HepG2 (cell line): ENCODE measurements around the gene STX8. TPM values are rescaled to one million over a fixed set of nuclear protein-coding genes. Genes with fewer than 3 reads are reported as not detected.

Experiments used
- ATAC-seq: fragments of 200-7000 bp; cut with Tn5 transposase; 3 replicates; pipeline ENCODE4 v1.9.1; 2020; ENCODE audit warnings: mild to moderate bottlenecking, moderate library complexity
- BruUV-seq: library from RNA; stranded (reverse); fragments of 400-500 nt; replicated peaks from 2 replicates; lab custom pipeline; 2021; lab: Mats Ljungman, UMichigan
- CTCF ChIA-PET: fragments of 300-600 bp; formaldehyde crosslinking; extraction: SDS; loops from one replicate; lab custom pipeline; 2021; ENCODE audit warnings: low total read pairs, inconsistent platforms, low intra/inter-chr PET ratio; lab: Yijun Ruan, JAX
- POLR2A ChIA-PET: fragments of 350-600 bp; sonication (Branson Sonifier 250); formaldehyde crosslinking; loops from one replicate; lab custom pipeline; 2020; ENCODE audit warnings: antibody characterized with exemption, inconsistent platforms; lab: Yijun Ruan, JAX
- DNase-seq: peaks from one replicate; pipeline ENCODE4 v3.0.0-alpha.2; 2015; ENCODE audit warnings: low spot score
- FAIRE-seq: peaks from 3 replicates; lab custom pipeline; 2011; peaks lifted over from hg19 to GRCh38; lab: Jason Lieb, UNC
- H2AFZ ChIP-seq: one replicate; pipeline ENCODE4 v1.6.1; 2011; ENCODE audit warnings: low read length, inconsistent platforms
- H3K27ac ChIP-seq: fragments of 300-600 bp; 3 replicates; pipeline ENCODE4 v1.8.0; 2011; ENCODE audit warnings: mixed run types, mild to moderate bottlenecking, mixed read lengths, low read length, inconsistent platforms; ENCODE audit not compliant: insufficient read depth; ENCODE audit errors: extremely low read length
- H3K27me3 ChIP-seq, 2 experiments: fragments of 200-600 bp in 1 of 2; 2 replicates in 1 of 2; 3 replicates in 1 of 2; pipeline versions ENCODE4 v1.6.0 to v1.8.0; 2011; ENCODE audit warnings: low read length in 2 of 2, mild to moderate bottlenecking in 2 of 2, moderate library complexity in 2 of 2, inconsistent platforms in 1 of 2; ENCODE audit not compliant: insufficient read depth in 2 of 2, control insufficient read depth in 1 of 2
- H3K36me3 ChIP-seq, 2 experiments: fragments of 200-600 bp in 1 of 2; replicated peaks in 1 of 2; 2 replicates in 1 of 2; 3 replicates in 1 of 2; pipeline versions ENCODE4 v1.5.1 to v1.8.0; 2011; ENCODE audit warnings: low read length in 2 of 2, inconsistent platforms in 1 of 2; ENCODE audit not compliant: insufficient read depth in 2 of 2, control insufficient read depth in 1 of 2
- H3K4me1 ChIP-seq: 2 replicates; pipeline ENCODE4 v1.5.1; 2012; ENCODE audit warnings: low read length, inconsistent platforms; ENCODE audit not compliant: insufficient read depth
- H3K4me2 ChIP-seq: 2 replicates; pipeline ENCODE4 v1.6.0; 2011; ENCODE audit warnings: low read depth, low read length, inconsistent platforms
- H3K4me3 ChIP-seq, 3 experiments: fragments of 200-600 bp in 1 of 3; sonication (generic), shearing (Covaris generic) in 1 of 3; replicated peaks in 1 of 3; 2 replicates each; pipeline ENCODE4 v1.5.1; 2011 to 2016; ENCODE audit warnings: low read length in 3 of 3, inconsistent platforms in 2 of 3, low read depth in 2 of 3, mild to moderate bottlenecking in 2 of 3, control low read depth in 1 of 3, mixed read lengths in 1 of 3; ENCODE audit not compliant: insufficient read depth in 1 of 3
- H3K79me2 ChIP-seq: one replicate; pipeline ENCODE4 v1.6.1; 2011; ENCODE audit warnings: low read length, inconsistent platforms; ENCODE audit not compliant: insufficient read depth
- H3K9ac ChIP-seq: 2 replicates; pipeline ENCODE4 v1.6.0; 2011; ENCODE audit warnings: mild to moderate bottlenecking, low read depth, low read length, inconsistent platforms; ENCODE audit not compliant: insufficient read depth
- H3K9me3 ChIP-seq: 2 replicates; pipeline ENCODE4 v1.5.1; 2012; ENCODE audit warnings: mild to moderate bottlenecking, low read length
- H4K20me1 ChIP-seq: 2 replicates; pipeline ENCODE4 v1.6.0; 2011; ENCODE audit warnings: inconsistent platforms, mild to moderate bottlenecking, low read length, moderate library complexity; ENCODE audit not compliant: insufficient read depth
- MAFK ChIP-seq, 2 experiments: IDR thresholded peaks in 1 of 2; conservative IDR thresholded peaks in 1 of 2; 2 replicates each; pipeline ENCODE4 v1.6.1; 2011; ENCODE audit warnings: improper control_type of control experiment in 2 of 2, low read length in 2 of 2
- PITX1 ChIP-seq: sonication (generic); formaldehyde crosslinking; IDR thresholded peaks from 2 replicates; pipeline ENCODE4 v1.5.1; 2020; ENCODE audit warnings: mild to moderate bottlenecking, missing genetic modification reagents
- REL ChIP-seq: sonication (generic); formaldehyde crosslinking; conservative IDR thresholded peaks from 2 replicates; pipeline ENCODE4 v1.8.0; 2022; ENCODE audit warnings: mild to moderate bottlenecking, missing genetic modification reagents, moderate library complexity
- SMAD9 ChIP-seq: sonication (generic); formaldehyde crosslinking; IDR thresholded peaks from 2 replicates; pipeline ENCODE4 v1.5.1; 2020; ENCODE audit warnings: mild to moderate bottlenecking, missing genetic modification reagents
- SRY ChIP-seq: sonication (generic); formaldehyde crosslinking; IDR thresholded peaks from 2 replicates; pipeline ENCODE4 v1.8.0; 2022; ENCODE audit warnings: mild to moderate bottlenecking, missing genetic modification reagents
- YEATS2 ChIP-seq: sonication (generic); formaldehyde crosslinking; IDR thresholded peaks from 2 replicates; pipeline ENCODE4 v1.4.0; 2020; ENCODE audit warnings: missing genetic modification reagents, borderline replicate concordance
- ZNF614 ChIP-seq: IDR thresholded peaks from 2 replicates; pipeline ENCODE4 v1.6.1; 2018; ENCODE audit warnings: missing biosample characterization, missing genetic modification reagents, inconsistent platforms, borderline replicate concordance
- ZNF775 ChIP-seq: sonication (generic); formaldehyde crosslinking; IDR thresholded peaks from 2 replicates; pipeline ENCODE4 v1.4.0; 2020; ENCODE audit warnings: missing genetic modification reagents, mild to moderate bottlenecking, moderate library complexity, borderline replicate concordance
- ZNF83 ChIP-seq: sonication (generic); formaldehyde crosslinking; IDR thresholded peaks from 2 replicates; pipeline ENCODE4 v1.4.0; 2020; ENCODE audit warnings: missing genetic modification reagents, mild to moderate bottlenecking, borderline replicate concordance
- WGBS: methylation state at CpG from one replicate; pipeline ENCODE4 v1.1.6; 2017; ENCODE audit warnings: low lambda C conversion rate; 5-methylcytosine and 5-hydroxymethylcytosine counted together
- in situ Hi-C: cut with HindIII; loops from 2 replicates; pipeline ENCODE4 v1.10.0; 2017; ENCODE audit warnings: low pct_unique_long_range_greater_than_20kb; ENCODE audit not compliant: extremely low pct_ligation_motif_present
- intact Hi-C: fragments of 100-400 bp; cut with micrococcal nuclease; formaldehyde crosslinking; loops from one replicate; pipeline ENCODE4 v1.10.0; 2022; ENCODE audit not compliant: unreplicated experiment
- polyA plus RNA-seq, 8 experiments: library from polyadenylated mRNA; depleted of rRNA in 3 of 8; stranded (reverse) in 7 of 8; unstranded in 1 of 8; fragments of >200 nt; fragmentation: Illumina TruSeq in 4 of 8; extraction: Trizol in 4 of 8; gene quantifications; 2 replicates each; pipeline versions ENCODE4 v1.2.1 to v1.2.3, GENCODE V29; 2011 to 2016; ENCODE audit warnings: low read depth in 4 of 8, missing spikeins in 1 of 8, mixed read lengths in 1 of 8; ENCODE audit not compliant: insufficient read depth in 1 of 8
- total RNA-seq, 5 experiments: library from RNA; depleted of rRNA; stranded (reverse); fragments of >200 nt; fragmentation: Illumina TruSeq; extraction: Trizol; gene quantifications; 2 replicates each; pipeline ENCODE4 v1.2.3, GENCODE V29; 2016; ENCODE audit warnings: low read depth in 1 of 5

STX8 gene
- total and polyA plus RNA-seq, 2 of the 13 experiments (the other 11 are each of a cell fraction or from before 2014, with no cell fraction given), result 36.4 to 53.6 TPM

DNA sequence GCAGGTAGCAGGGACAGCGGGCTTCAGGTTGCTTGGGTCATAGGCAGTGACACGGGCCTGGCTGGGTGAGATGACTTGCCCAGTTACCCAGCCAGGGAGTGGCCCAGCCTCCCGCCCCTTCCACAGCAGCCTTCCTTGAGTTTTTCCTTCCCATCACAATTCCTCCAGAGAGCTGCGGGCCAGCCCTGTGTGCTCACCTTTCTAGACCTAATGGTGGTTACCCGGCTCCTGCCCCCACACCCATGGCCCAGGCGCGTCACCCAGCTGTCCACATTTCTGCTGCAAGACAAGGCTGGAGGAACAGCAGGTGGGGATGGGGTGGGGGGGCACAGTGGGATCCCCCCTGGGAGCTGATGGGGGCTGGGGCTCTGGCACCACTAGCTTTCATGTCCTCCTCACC, 351.1 kb downstream of the STX8 start (continued):
- TF ChIP-seq SRY (CRISPR knock-in tag), result no peak

DNA sequence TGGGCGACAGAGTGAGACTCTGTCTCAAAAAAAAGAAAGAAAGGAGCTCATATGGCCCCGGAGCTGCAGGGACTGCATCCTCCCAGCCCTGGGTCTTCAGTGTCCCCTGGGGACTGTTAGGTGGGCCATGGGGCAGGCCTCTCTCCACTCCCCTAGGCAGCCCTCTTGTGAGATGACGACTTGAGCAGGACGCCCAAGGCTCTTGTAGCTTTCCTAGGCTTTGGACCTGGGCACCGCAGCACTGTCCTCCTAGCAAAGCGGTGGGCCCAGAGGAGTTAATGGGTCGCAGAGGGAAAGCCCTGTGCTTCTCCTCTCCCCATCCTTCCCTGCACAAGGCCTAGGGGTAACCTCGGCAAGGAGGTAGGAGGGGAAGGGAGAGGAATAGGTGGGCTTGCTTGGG, 352.1 kb downstream of the STX8 start:
- Histone ChIP-seq H3K4me3 (no peak overlapping the region), H4K20me1 (no peaks in the 10 kb centered on the region), H3K27me3 (peaks cover 8 to 50% of the 10 kb centered on the region in 2 experiments; a peak in 4 of 5 replicates), H3K9ac (no peak overlapping the region), H3K4me2 (no peak overlapping the region), H3K79me2 (no peaks in the 10 kb centered on the region), H3K4me1 (no peaks in the 10 kb centered on the region), H3K36me3 (no peaks in the 10 kb centered on the region), H2AFZ (no peak overlapping the region), H3K27ac (no peak overlapping the region), H3K9me3 (no peaks in the 10 kb centered on the region)
- 10% methylated on average over 1 of the region's 8 CpGs for WGBS
- intact Hi-C loops, result no loop called here
- TF ChIP-seq ZNF83 (CRISPR knock-in tag) (no peak), ZNF614 (CRISPR knock-in tag) (no peak), YEATS2 (no peak), SMAD9 (CRISPR knock-in tag) (no peak), MAFK (conservative IDR thresholded peaks at IDR 0.05 in 1 of 2, IDR thresholded peaks at IDR 0.05 in 1 of 2; ENCODE audit: low read length in 2 of 2) (no peak), ZNF775 (no peak)
- ATAC-seq (no peak), DNase-seq (no peak), FAIRE-seq (no peak)
- BruUV-seq, result no TSS peak
- CTCF ChIA-PET, result no interaction called here
- POLR2A ChIA-PET, result no interaction called here
- in situ Hi-C loops, result no loop called here

DNA sequence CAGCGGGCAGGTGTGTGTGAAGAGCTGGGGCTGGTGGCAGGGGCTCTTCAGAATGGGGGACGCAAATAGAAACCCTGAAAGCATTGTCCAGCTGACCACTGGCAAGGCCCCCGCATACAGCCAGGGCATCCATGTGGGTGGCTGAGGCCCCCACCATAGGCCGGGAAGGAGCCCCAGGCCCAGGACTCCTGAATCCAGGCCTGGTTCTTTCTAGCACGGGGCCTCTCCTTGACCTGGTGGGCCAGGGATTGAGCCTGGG, 353.8 kb downstream of the STX8 start:
- Histone ChIP-seq H3K9me3 (no peaks in the 10 kb centered on the region), H2AFZ (no peak overlapping the region), H3K4me3 (no peak overlapping the region), H3K27me3 (peaks cover 8 to 46% of the 10 kb centered on the region in 2 experiments; a peak in 4 of 5 replicates), H4K20me1 (no peaks in the 10 kb centered on the region), H3K36me3 (no peaks in the 10 kb centered on the region), H3K4me2 (no peak overlapping the region), H3K4me1 (no peaks in the 10 kb centered on the region; the same call in 1 of the 2 replicates), H3K79me2 (no peaks in the 10 kb centered on the region), H3K9ac (no peak overlapping the region), H3K27ac (no peak overlapping the region)
- intact Hi-C loops (no loop called here), in situ Hi-C loops (no loop called here)
- TF ChIP-seq REL (no peak), PITX1 (no peak)
- ATAC-seq (no peak), FAIRE-seq (no peak), DNase-seq (no peak)
- no TSS peak for BruUV-seq
- CTCF ChIA-PET, result no interaction called here
- WGBS, result 61% methylated on average over 4 of the region's 5 CpGs
- POLR2A ChIA-PET, result no interaction called here
